ENCODE results near the gene NR2C1.
"Not testable (repeated sequence)": the region's sequence is repeated elsewhere in the genome, so short reads cannot be mapped to it uniquely, and the experiment has no call there.

The NR2C1 gene

GRCh38 chr12:94994312-94994711 lies 79.1 kb downstream of the NR2C1 start:
- no peak for TF ChIP-seq CTCF (IDR thresholded peaks at IDR 0.05; ENCODE audit: low read depth, low read length, missing control alignments)
- no peak overlapping the region for H3K4me3 ChIP-seq (ENCODE audit: low read depth, low read length)
- DNase-seq (ENCODE audit: low read depth), result no peak

- H3K4me3 ChIP-seq (ENCODE audit: low read depth, low read length); DNase-seq (ENCODE audit: low read depth): not testable (repeated sequence)
Observed at GRCh38 chr12:94993855-94994254, 79.6 kb downstream of the NR2C1 start.

- H3K4me3 ChIP-seq (ENCODE audit: low read depth, low read length), result no peak overlapping the region
- TF ChIP-seq CTCF (IDR thresholded peaks at IDR 0.05; ENCODE audit: low read depth, low read length, missing control alignments), result no peak
- no peak for DNase-seq (ENCODE audit: low read depth)
Observed at GRCh38 chr12:94990222-94990621, 83.2 kb downstream of the NR2C1 start.

- no peak for TF ChIP-seq CTCF (IDR thresholded peaks at IDR 0.05; ENCODE audit: low read depth, low read length, missing control alignments)
- H3K4me3 ChIP-seq (ENCODE audit: low read depth, low read length), result no peak overlapping the region
- no peak for DNase-seq (ENCODE audit: low read depth)
Observed at GRCh38 chr12:94988471-94988870, 84.9 kb downstream of the NR2C1 start.

GRCh38 chr12:94987801-94988200 lies 85.6 kb downstream of the NR2C1 start:
- no peak for DNase-seq (ENCODE audit: low read depth)
- no peak overlapping the region for H3K4me3 ChIP-seq (ENCODE audit: low read depth, low read length)
- no peak for TF ChIP-seq CTCF (IDR thresholded peaks at IDR 0.05; ENCODE audit: low read depth, low read length, missing control alignments)

- H3K4me3 ChIP-seq (ENCODE audit: low read depth, low read length), result no peak overlapping the region
- DNase-seq (ENCODE audit: low read depth), result no peak
- TF ChIP-seq CTCF (IDR thresholded peaks at IDR 0.05; ENCODE audit: low read depth, low read length, missing control alignments), result no peak
Observed at GRCh38 chr12:94987076-94987669, 86.2 kb downstream of the NR2C1 start.

- not testable (repeated sequence) for H3K4me3 ChIP-seq (ENCODE audit: low read depth, low read length); DNase-seq (ENCODE audit: low read depth)
Observed at GRCh38 chr12:94985099-94985498, 88.3 kb downstream of the NR2C1 start.

- TF ChIP-seq CTCF (IDR thresholded peaks at IDR 0.05; ENCODE audit: low read depth, low read length, missing control alignments), result no peak
- no peak for DNase-seq (ENCODE audit: low read depth)
- H3K4me3 ChIP-seq (ENCODE audit: low read depth, low read length), result no peak overlapping the region
Observed at GRCh38 chr12:94983321-94983720, 90.1 kb downstream of the NR2C1 start.

Measured in GM12864 (cell line).